Fibroblast of villous mesenchyme (primary cell): Measurements from ENCODE around the gene PRKN. TPM values are rescaled to one million over a fixed set of nuclear protein-coding genes. Genes with fewer than 3 reads are reported as not detected.

Source experiments
- DNase-seq: peaks from one replicate; pipeline ENCODE4 v3.0.0-alpha.2; 2010; ENCODE audit warnings: low read depth
- H3K4me3 ChIP-seq: 2 replicates; pipeline ENCODE4 v1.5.1; 2011; ENCODE audit warnings: low read depth, mild to moderate bottlenecking, low read length
- total RNA-seq: library from RNA; depleted of rRNA; stranded (reverse); fragments of >200 nt; gene quantifications from 2 replicates; pipeline ENCODE4 v1.2.3, GENCODE V29; 2012
- TF ChIP-seq, protein P1 (sequence below): IDR thresholded peaks from 2 replicates; pipeline ENCODE4 v1.5.1; 2012; ENCODE audit warnings: low read depth, mild to moderate bottlenecking, low read length; ENCODE audit not compliant: insufficient read depth

PRKN gene
- total RNA-seq, 1 donor: 2.2 TPM

DNA sequence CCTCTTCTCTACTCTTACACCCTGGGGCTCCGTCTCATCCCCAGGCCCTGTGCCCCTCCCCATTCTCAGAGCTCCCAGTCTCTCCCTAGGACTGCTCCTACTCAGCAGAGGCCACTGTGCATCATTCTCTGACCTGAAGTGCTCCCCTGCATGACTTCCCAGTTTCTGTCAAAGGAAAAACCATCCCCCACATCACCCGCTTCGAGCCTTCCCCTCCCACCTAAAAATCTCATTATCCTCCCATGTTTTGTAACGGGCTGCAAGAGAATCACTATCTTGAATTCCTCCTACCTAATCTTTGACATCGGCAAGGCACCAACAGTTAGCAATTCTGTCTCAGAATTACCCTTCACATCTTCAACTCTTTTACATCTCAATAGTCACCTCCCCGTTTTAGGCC lies 463.0 kb downstream of the PRKN start:
- TF ChIP-seq, protein P1, sequence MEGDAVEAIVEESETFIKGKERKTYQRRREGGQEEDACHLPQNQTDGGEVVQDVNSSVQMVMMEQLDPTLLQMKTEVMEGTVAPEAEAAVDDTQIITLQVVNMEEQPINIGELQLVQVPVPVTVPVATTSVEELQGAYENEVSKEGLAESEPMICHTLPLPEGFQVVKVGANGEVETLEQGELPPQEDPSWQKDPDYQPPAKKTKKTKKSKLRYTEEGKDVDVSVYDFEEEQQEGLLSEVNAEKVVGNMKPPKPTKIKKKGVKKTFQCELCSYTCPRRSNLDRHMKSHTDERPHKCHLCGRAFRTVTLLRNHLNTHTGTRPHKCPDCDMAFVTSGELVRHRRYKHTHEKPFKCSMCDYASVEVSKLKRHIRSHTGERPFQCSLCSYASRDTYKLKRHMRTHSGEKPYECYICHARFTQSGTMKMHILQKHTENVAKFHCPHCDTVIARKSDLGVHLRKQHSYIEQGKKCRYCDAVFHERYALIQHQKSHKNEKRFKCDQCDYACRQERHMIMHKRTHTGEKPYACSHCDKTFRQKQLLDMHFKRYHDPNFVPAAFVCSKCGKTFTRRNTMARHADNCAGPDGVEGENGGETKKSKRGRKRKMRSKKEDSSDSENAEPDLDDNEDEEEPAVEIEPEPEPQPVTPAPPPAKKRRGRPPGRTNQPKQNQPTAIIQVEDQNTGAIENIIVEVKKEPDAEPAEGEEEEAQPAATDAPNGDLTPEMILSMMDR: no peak
- H3K4me3 ChIP-seq: no peak overlapping the region
- DNase-seq: no peak

DNA sequence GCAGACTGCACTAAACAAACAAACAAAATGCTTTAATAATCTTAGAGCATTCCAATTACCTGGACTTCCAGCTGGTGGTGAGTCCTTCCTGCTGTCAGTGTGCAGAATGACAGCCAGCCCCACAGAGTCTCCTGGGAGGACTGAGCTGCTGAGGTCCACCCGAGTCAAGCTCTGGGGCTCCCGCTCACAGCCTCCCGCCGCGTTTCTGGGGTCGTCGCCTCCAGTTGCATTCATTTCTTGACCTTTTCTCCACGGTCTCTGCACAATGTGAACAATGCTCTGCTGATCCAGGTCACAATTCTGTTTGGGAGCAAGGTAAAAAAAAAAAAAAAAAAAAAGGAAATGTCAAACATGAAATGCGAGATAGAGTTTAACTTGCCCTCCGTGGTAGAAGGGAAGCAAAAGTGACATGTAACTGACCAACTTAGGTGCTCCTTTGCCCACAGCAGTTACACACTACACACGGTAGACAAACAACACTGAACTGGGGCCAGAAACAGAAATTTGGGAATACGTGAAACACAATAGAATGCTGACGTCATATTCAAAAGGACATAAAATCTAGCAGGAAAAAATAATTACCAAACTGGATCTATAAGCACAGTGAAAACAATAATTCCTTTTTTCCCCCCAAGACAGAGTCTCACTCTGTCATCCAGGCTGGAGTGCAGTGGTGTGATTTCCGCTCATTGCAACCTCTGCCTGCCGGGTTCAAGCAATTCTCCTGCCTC lies 464.9 kb downstream of the PRKN start:
- no peak overlapping the region for H3K4me3 ChIP-seq
- DNase-seq: no peak
- TF ChIP-seq, protein P1: no peak

DNA sequence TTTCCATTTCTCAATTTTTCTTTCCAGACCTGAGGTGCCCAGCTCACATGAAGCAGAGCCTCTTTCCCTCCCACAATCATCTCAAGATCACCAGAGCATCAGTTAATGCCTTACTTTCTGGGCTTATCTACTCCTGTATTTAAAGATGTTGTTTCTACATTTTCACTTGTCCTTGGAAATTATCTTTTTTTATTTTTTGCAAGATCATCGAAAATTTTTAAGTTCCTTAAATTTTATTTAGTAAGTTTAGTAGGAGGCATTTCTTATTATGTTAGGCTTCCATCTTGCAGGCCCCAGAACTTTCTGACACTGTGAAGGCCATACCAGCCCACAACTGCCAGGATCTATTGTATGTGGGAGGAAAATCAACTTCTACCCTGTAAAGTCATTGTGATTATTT lies 466.0 kb downstream of the PRKN start:
- no peak for DNase-seq
- TF ChIP-seq, protein P1: no peak
- no peak overlapping the region for H3K4me3 ChIP-seq

DNA sequence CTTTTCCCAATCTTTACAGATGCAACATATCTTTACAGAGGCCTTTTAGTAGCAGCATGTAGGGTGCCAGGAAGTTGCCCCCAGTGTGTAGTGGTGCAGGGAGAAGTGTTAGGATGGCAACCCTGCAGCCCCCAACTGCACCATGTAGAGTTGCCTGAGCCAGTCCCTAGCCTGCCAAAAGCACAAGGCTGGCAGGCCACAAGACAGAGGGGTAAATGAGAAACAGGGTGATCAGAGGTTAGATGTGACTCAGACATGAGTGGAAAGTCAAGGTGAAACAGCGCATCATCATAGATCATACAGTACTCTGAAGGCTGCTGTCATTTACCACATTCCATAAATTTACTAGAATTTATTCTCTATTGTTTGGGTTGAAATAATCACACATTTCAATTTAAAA lies 467.5 kb downstream of the PRKN start:
- no peak for DNase-seq
- TF ChIP-seq, protein P1: no peak
- no peak overlapping the region for H3K4me3 ChIP-seq

DNA sequence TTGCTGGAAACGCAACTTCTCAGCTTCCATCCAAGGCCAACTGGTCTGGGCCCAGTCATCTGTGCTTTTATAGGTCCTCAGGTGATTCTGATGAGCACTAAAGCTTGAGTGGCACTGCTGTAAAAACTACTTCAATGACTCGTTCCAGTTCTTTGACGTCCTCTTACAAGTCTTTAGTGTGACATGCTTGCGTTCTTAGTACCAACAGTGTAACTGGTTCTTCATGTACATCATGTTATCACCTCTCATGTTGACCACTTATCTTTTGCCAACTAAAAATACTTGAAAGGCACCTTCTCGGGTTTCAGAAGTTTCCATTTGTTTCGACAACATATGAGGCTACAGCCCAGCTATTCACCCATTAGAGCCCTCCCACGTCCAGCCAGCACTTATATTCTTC lies 468.9 kb downstream of the PRKN start:
- H3K4me3 ChIP-seq: no peak overlapping the region
- no peak for DNase-seq
- TF ChIP-seq, protein P1: no peak

DNA sequence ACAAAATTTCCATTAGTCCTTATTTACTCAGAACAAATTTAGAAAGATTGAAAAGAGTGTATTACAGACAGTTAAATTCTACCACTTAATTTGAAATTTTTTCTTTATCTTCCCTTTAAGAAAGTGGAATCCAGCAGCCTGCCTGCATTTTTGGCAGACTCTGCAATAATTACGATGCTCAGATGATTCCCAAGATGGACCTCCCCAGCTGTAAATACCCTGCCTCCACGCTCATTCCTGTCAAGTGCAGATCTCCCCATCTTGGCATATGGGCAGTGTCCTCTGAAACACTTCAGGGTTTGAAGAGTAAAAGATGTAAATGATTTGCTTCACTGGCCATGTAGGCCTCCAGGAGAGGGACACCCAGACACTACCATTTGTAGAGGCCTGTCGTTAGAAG lies 471.2 kb downstream of the PRKN start:
- H3K4me3 ChIP-seq: no peak overlapping the region
- TF ChIP-seq, protein P1: no peak
- no peak for DNase-seq

DNA sequence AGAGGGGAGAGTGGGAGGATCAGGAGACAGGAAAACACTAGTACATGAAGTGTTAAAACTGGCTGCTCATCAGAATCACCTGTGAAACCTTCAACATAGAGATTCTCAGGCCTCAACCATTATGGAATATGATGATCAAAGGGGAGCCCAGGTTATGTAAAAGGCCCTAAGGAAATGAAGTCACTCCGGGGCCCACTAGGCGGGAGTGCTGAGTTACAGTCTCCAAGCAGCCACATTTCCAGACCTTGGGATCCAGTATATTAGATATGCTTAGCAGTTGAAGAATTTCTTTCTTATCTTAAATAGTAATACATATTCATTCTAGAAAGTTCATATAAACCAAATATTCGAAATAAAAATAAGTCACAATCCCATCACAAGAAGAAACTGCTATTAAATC lies 476.3 kb downstream of the PRKN start:
- TF ChIP-seq, protein P1: no peak
- H3K4me3 ChIP-seq: no peak overlapping the region
- no peak for DNase-seq
